Parathyroid adenoma (tissue), 2 donors: ENCODE measurements around the gene CKAP2L.

Experiments used
- H2AFZ ChIP-seq: fragments of 300-600 bp; sonication (generic); one replicate; pipeline ENCODE4 v1.7.0; 2017; ENCODE audit warnings: antibody characterized with exemption, mild to moderate bottlenecking
- H3K27ac ChIP-seq: fragments of 300-600 bp; sonication (generic); one replicate; pipeline ENCODE4 v1.7.0; 2017
- H3K27me3 ChIP-seq: fragments of 300-600 bp; sonication (generic); one replicate; pipeline ENCODE4 v1.7.0; 2017; ENCODE audit warnings: low read length; ENCODE audit not compliant: control insufficient read depth, insufficient read depth
- H3K36me3 ChIP-seq: fragments of 300-600 bp; sonication (generic); one replicate; pipeline ENCODE4 v1.7.0; 2017; ENCODE audit warnings: low read length; ENCODE audit not compliant: control insufficient read depth, insufficient read depth
- H3K4me1 ChIP-seq: fragments of 300-600 bp; sonication (generic); one replicate; pipeline ENCODE4 v1.7.0; 2017; ENCODE audit warnings: control low read depth
- H3K4me2 ChIP-seq: fragments of 300-600 bp; sonication (generic); one replicate; pipeline ENCODE4 v1.7.0; 2017; ENCODE audit warnings: low read length
- H3K4me3 ChIP-seq: fragments of 300-600 bp; sonication (generic); one replicate; pipeline ENCODE4 v1.7.0; 2017; ENCODE audit warnings: low read depth, low read length
- H3K79me2 ChIP-seq: fragments of 300-600 bp; sonication (generic); one replicate; pipeline ENCODE4 v1.7.0; 2017; ENCODE audit warnings: control low read depth
- H3K9ac ChIP-seq: fragments of 300-600 bp; sonication (generic); one replicate; pipeline ENCODE4 v1.7.0; 2017; ENCODE audit warnings: mild to moderate bottlenecking
- H3K9me3 ChIP-seq: fragments of 300-600 bp; sonication (generic); one replicate; pipeline ENCODE4 v1.7.0; 2017; ENCODE audit warnings: low read length; ENCODE audit not compliant: control insufficient read depth
- TF ChIP-seq, protein P1 (sequence below): fragments of 300-600 bp; sonication (generic); IDR thresholded peaks from one replicate; pipeline ENCODE4 v1.7.0; 2017; ENCODE audit warnings: antibody characterized with exemption, mild to moderate bottlenecking
- donor health status: primary hyperparathyroidism.

Gene CKAP2L

DNA sequence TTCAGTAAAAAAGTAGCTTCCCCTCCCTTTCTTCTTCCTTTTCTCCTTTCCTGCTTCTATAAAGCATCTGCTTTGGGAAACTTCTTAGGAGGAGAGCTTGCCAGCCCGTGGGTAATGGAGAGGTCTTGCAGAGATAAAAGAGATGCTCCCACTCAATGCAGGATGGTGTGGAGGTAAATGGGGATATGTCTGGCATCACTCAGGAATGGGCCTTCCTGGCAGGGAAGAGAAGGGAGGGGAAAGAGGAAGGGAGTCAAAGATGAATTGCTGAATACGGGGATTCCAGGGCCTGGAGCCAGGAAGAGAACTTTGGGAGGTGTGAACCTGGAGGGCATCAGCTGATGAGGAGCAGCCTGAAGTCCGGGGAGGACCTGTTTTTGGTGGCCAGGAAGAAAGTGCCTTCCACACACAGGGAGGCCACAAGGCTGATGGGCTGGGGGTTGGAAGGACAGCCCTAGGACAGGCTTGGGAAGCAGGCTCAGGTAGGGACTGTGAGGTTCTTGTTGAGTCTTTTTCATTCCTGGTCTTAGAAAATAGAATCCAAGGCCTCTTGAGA lies 46.9 kb upstream of the CKAP2L start:
- Histone ChIP-seq H3K27me3 (no peaks in the 10 kb centered on the region), H3K4me1 (no peaks in the 10 kb centered on the region), H3K9me3 (no peaks in the 10 kb centered on the region), H3K4me2 (no peak overlapping the region), H3K79me2 (no peaks in the 10 kb centered on the region), H2AFZ (no peak overlapping the region), H3K36me3 (no peaks in the 10 kb centered on the region), H3K9ac (no peak overlapping the region), H3K27ac (peak overlapping the region; percentile 22), H3K4me3 (no peak overlapping the region)
- TF ChIP-seq, protein P1, sequence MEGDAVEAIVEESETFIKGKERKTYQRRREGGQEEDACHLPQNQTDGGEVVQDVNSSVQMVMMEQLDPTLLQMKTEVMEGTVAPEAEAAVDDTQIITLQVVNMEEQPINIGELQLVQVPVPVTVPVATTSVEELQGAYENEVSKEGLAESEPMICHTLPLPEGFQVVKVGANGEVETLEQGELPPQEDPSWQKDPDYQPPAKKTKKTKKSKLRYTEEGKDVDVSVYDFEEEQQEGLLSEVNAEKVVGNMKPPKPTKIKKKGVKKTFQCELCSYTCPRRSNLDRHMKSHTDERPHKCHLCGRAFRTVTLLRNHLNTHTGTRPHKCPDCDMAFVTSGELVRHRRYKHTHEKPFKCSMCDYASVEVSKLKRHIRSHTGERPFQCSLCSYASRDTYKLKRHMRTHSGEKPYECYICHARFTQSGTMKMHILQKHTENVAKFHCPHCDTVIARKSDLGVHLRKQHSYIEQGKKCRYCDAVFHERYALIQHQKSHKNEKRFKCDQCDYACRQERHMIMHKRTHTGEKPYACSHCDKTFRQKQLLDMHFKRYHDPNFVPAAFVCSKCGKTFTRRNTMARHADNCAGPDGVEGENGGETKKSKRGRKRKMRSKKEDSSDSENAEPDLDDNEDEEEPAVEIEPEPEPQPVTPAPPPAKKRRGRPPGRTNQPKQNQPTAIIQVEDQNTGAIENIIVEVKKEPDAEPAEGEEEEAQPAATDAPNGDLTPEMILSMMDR, result no peak

DNA sequence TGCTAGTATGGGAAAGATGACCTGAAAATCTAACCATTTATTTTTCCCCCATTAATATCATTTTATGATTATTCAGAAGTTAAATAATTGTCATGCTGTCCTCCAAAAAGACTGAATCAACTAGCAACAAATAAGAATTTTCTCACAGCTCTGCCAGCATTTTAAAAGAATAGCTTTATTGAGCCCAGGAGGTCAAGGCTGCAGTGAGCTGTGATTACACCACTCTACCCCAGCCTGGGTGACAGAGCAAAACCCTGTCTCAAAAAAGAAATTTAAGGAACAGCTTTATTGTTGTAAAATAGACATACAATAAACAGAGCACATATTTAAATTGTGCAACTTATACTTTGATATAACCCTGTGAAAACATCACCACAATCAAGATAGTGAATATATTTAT lies 44.7 kb upstream of the CKAP2L start:
- Histone ChIP-seq H3K4me2 (no peak overlapping the region), H3K4me1 (no peaks in the 10 kb centered on the region), H2AFZ (no peak overlapping the region), H3K9ac (no peak overlapping the region), H3K4me3 (no peak overlapping the region), H3K27me3 (no peaks in the 10 kb centered on the region), H3K9me3 (no peaks in the 10 kb centered on the region), H3K36me3 (no peaks in the 10 kb centered on the region), H3K27ac (no peak overlapping the region), H3K79me2 (no peaks in the 10 kb centered on the region)
- TF ChIP-seq, protein P1, result no peak

DNA sequence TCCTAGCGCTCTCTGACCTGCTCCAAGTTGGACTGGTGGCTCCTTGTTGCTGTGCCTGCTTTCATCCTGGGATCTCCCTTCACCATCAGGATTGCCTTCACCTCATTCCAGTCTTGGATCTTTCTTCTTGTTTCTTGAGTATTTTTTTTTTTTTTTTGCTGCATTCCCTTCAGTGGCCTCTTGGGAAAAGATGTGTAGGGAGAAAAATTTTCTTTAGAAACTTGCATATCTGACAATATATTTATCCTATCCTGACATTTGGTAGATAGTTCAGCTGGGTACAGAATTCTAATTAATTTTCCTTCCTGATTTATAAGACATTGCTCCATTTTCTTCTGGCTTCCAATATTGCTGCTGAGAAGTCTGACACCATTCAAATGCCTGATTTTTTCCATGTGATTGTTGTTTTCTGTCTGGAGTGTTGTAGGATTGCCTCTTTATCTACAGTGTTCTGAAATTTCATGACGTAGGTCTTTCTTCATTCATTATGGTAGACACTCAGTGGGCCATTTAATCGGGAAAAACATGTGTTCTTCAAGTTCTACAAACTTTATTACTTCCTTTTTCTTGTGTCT lies 42.9 kb upstream of the CKAP2L start:
- H3K27me3 ChIP-seq, result no peaks in the 10 kb centered on the region
- H3K4me3 ChIP-seq, result no peak overlapping the region
- no peak overlapping the region for H3K27ac ChIP-seq
- H3K9me3 ChIP-seq, result no peaks in the 10 kb centered on the region
- no peak overlapping the region for H3K9ac ChIP-seq
- H2AFZ ChIP-seq, result no peak overlapping the region
- H3K4me2 ChIP-seq, result no peak overlapping the region
- no peaks in the 10 kb centered on the region for H3K79me2 ChIP-seq
- H3K36me3 ChIP-seq, result no peaks in the 10 kb centered on the region
- TF ChIP-seq, protein P1, result no peak
- no peaks in the 10 kb centered on the region for H3K4me1 ChIP-seq

DNA sequence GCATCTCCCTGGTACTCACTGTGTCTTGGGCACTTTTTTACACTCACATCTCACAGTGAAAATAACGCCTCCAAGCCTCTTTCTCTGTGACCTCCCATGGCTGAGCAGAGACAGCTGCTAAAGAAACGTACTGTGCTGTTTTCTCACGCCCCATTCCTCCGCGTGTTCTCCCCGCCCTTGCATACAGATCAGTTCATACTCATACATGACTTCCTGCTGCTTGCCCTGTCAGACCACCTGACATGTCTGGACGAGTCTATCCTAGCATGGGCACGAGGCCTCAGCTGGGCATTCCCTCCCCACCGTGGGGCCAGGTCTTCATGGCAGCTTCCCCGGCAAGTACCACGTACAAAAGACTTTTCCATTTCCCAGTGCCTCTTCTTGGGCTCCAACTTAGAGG lies 41.1 kb upstream of the CKAP2L start:
- H3K9ac ChIP-seq, result no peak overlapping the region
- no peaks in the 10 kb centered on the region for H3K27me3 ChIP-seq
- no peak overlapping the region for H3K4me2 ChIP-seq
- H3K36me3 ChIP-seq, result no peaks in the 10 kb centered on the region
- no peaks in the 10 kb centered on the region for H3K79me2 ChIP-seq
- no peak overlapping the region for H2AFZ ChIP-seq
- H3K4me1 ChIP-seq, result no peaks in the 10 kb centered on the region
- no peak overlapping the region for H3K27ac ChIP-seq
- H3K9me3 ChIP-seq, result no peaks in the 10 kb centered on the region
- TF ChIP-seq, protein P1, result no peak
- H3K4me3 ChIP-seq, result no peak overlapping the region
